ENCODE results near the gene GIGYF1.

The GIGYF1 gene

GRCh38 chr7:100682991-100683658 lies 10.9 kb downstream of the GIGYF1 start:
- no peak overlapping the region for H3K4me3 ChIP-seq (ENCODE audit: low read length)
- TF ChIP-seq CTCF (IDR thresholded peaks at IDR 0.05; ENCODE audit: insufficient read depth, low read depth, low read length, missing control alignments) = no peak
- DNase-seq (ENCODE audit: low read depth) = no peak

- DNase-seq (ENCODE audit: low read depth) = peak; percentile 44
- H3K4me3 ChIP-seq (ENCODE audit: low read length) = no peak overlapping the region
- TF ChIP-seq CTCF (IDR thresholded peaks at IDR 0.05; ENCODE audit: insufficient read depth, low read depth, low read length, missing control alignments) = no peak
Measured at GRCh38 chr7:100682228-100682741, 11.8 kb downstream of the GIGYF1 start.

GRCh38 chr7:100681491-100682227 lies 12.4 kb downstream of the GIGYF1 start:
- no peak for DNase-seq (ENCODE audit: low read depth)
- no peak overlapping the region for H3K4me3 ChIP-seq (ENCODE audit: low read length)
- no peak for TF ChIP-seq CTCF (IDR thresholded peaks at IDR 0.05; ENCODE audit: insufficient read depth, low read depth, low read length, missing control alignments)

- no peak for TF ChIP-seq CTCF (IDR thresholded peaks at IDR 0.05; ENCODE audit: insufficient read depth, low read depth, low read length, missing control alignments)
- DNase-seq (ENCODE audit: low read depth) = no peak
- H3K4me3 ChIP-seq (ENCODE audit: low read length) = no peak overlapping the region
Measured at GRCh38 chr7:100680576-100681271, 13.3 kb downstream of the GIGYF1 start.

GRCh38 chr7:100679927-100680575 lies 14.0 kb downstream of the GIGYF1 start:
- H3K4me3 ChIP-seq (ENCODE audit: low read length) = no peak overlapping the region
- peak; percentile 46 for DNase-seq (ENCODE audit: low read depth)
- TF ChIP-seq CTCF (IDR thresholded peaks at IDR 0.05; ENCODE audit: insufficient read depth, low read depth, low read length, missing control alignments) = no peak

GRCh38 chr7:100679129-100679926 lies 14.7 kb downstream of the GIGYF1 start:
- no peak for DNase-seq (ENCODE audit: low read depth)
- H3K4me3 ChIP-seq (ENCODE audit: low read length) = no peak overlapping the region
- no peak for TF ChIP-seq CTCF (IDR thresholded peaks at IDR 0.05; ENCODE audit: insufficient read depth, low read depth, low read length, missing control alignments)
